AG04450 (cell line): ENCODE data around the gene CCNE1. TPM values are rescaled to one million over a fixed set of nuclear protein-coding genes. Genes with fewer than 3 reads are reported as not detected.

Experiments
- CTCF ChIA-PET: fragments of 300-600, 350-600 bp; formaldehyde crosslinking; extraction: SDS; loops from one replicate; lab custom pipeline; 2022; ENCODE audit warnings: antibody characterized with exemption, inconsistent platforms; lab: Charles Lee
- POLR2A ChIA-PET: fragments of 350-600 bp; formaldehyde crosslinking; extraction: SDS; loops from one replicate; lab custom pipeline; 2021; ENCODE audit warnings: antibody characterized with exemption, inconsistent platforms; lab: Yijun Ruan, JAX
- DNase-seq: peaks from one replicate; pipeline ENCODE4 v3.0.0-alpha.2; 2011; ENCODE audit warnings: low read depth, low spot score
- H3K27ac ChIP-seq: one replicate; pipeline ENCODE4 v1.5.1; 2012; ENCODE audit warnings: low read depth, low read length, control low read depth
- H3K27me3 ChIP-seq: one replicate; pipeline ENCODE4 v1.6.0; 2012; ENCODE audit warnings: low read length; ENCODE audit not compliant: control insufficient read depth, insufficient read depth
- H3K4me3 ChIP-seq: 2 replicates; pipeline ENCODE4 v1.5.1; 2011; ENCODE audit warnings: mild to moderate bottlenecking, low read depth, low read length, control low read depth
- H3K9me3 ChIP-seq: 2 replicates; pipeline ENCODE4 v1.5.1; 2012; ENCODE audit warnings: low read length; ENCODE audit not compliant: control insufficient read depth, insufficient read depth
- polyA plus RNA-seq: library from polyadenylated mRNA; depleted of rRNA; stranded (reverse); fragments of >200 nt; gene quantifications from 2 replicates; pipeline ENCODE4 v1.2.3, GENCODE V29; 2011
- TF ChIP-seq, protein P1 (sequence below): IDR thresholded peaks from 2 replicates; pipeline ENCODE4 v1.5.1; 2011; ENCODE audit warnings: low read depth, low read length, control low read depth, inconsistent platforms

Gene CCNE1
- polyA plus RNA-seq, 1 experiment = 4.8 TPM

DNA sequence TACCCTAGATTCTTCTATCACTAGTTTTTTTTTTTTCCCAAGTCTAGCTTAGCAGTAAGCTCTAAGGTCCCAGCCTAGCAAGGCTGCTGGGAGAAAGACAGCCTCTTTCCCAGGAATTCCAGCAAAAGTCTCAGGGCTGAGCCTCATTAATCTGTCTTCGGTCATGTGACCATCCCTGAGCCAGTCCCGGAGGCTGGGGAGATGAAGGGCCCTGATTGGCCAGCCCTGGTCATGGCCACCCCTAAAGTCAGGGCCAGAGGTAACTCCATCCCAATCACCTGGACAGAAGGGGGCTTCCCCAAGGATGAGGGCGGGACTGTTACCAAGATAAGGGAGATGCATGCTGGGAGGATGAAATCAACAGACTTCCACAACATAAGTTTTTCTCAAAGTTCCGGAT, 43.3 kb downstream of the CCNE1 start:
- no peak overlapping the region for H3K4me3 ChIP-seq
- peaks cover 3% of the 10 kb centered on the region for H3K27me3 ChIP-seq
- ChIA-PET POLR2A (no interaction called here), CTCF (interaction anchor here (1.1 kb wide), 1 partner anchor 19 kb away, joined by 5 read pairs; no protein-coding TSS in a partner anchor)
- no peaks in the 10 kb centered on the region for H3K9me3 ChIP-seq
- no peak for DNase-seq
- TF ChIP-seq, protein P1, sequence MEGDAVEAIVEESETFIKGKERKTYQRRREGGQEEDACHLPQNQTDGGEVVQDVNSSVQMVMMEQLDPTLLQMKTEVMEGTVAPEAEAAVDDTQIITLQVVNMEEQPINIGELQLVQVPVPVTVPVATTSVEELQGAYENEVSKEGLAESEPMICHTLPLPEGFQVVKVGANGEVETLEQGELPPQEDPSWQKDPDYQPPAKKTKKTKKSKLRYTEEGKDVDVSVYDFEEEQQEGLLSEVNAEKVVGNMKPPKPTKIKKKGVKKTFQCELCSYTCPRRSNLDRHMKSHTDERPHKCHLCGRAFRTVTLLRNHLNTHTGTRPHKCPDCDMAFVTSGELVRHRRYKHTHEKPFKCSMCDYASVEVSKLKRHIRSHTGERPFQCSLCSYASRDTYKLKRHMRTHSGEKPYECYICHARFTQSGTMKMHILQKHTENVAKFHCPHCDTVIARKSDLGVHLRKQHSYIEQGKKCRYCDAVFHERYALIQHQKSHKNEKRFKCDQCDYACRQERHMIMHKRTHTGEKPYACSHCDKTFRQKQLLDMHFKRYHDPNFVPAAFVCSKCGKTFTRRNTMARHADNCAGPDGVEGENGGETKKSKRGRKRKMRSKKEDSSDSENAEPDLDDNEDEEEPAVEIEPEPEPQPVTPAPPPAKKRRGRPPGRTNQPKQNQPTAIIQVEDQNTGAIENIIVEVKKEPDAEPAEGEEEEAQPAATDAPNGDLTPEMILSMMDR = no peak
- H3K27ac ChIP-seq = no peak overlapping the region

DNA sequence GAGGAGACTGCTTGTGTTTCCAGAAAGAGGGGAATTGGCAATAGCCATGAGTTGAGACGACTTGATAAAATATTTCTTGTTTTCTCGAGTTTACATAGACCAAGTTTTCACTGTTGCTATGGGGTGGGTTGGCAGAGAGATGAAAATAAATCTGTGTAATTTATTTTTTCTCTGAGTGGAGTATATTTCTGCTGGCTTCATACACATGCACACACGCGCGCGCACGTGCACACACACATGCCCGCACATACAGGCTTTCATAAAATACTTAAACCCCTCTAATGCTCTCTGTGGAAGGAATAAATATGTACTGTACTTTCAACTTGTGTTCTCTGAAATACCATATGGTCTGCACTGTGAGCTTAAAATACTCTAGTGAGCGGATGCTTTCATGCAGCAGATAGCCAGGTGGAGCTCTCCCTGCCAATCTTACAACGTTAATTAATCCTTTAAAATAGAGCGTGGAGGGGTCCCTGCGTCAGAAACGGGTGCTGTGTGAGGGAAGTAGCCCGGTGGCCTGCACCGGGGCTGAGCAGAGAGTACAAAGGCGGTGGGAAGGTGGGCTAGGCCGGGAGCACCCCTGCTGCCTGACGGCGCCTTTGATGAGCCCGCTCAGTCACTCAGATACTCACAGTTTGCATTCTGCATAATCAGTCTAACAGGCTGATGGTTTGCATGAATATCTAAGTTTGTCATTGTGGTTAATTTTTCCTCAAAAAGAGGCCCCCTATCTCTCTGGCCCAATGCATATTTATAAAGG, 44.1 kb downstream of the CCNE1 start:
- POLR2A ChIA-PET = no interaction called here
- TF ChIP-seq, protein P1 = no peak
- H3K9me3 ChIP-seq = no peaks in the 10 kb centered on the region
- no peak overlapping the region for H3K27ac ChIP-seq
- no peak overlapping the region for H3K4me3 ChIP-seq
- CTCF ChIA-PET = no interaction called here
- H3K27me3 ChIP-seq = peaks cover 3% of the 10 kb centered on the region
- no peak for DNase-seq

DNA sequence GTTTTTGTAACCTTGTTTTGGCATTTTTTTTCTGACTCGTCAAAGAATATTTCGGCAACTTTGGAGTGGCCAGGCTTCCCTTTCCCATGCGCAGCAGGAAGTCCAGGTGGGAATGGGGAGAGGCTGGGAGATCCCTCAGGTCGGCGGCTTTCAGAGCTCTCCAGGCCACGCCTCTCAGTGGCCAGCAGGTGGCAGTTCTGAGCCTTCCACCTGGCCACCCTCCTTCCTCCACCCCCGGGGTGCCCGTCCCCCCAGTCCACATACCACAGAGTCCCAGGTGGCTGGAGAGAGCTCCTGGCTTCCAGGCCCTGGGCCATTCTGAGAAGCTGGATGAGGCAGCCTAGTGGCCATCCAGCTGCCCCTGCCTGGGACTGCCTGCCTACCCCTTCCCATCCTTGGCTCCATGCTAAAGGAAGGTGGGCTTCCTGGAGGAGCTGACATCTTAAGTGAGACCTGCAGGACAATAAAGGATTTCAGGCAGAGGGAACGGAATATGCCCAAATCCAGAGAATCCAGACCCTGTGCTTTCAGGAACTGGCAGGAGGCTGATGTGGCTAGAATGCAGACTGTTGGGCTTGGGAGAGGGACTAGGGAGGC, 46.3 kb downstream of the CCNE1 start:
- CTCF ChIA-PET = interaction anchor here (1.1 to 1.5 kb wide), 3 partner anchors 29 to 792 kb away, joined by 3 to 5 read pairs (median 3); no protein-coding TSS in a partner anchor
- no peak overlapping the region for H3K4me3 ChIP-seq
- POLR2A ChIA-PET = no interaction called here
- H3K9me3 ChIP-seq = no peaks in the 10 kb centered on the region
- TF ChIP-seq, protein P1 = peak; percentile 55
- H3K27ac ChIP-seq = no peak overlapping the region
- H3K27me3 ChIP-seq = peaks cover 3% of the 10 kb centered on the region
- no peak for DNase-seq

DNA sequence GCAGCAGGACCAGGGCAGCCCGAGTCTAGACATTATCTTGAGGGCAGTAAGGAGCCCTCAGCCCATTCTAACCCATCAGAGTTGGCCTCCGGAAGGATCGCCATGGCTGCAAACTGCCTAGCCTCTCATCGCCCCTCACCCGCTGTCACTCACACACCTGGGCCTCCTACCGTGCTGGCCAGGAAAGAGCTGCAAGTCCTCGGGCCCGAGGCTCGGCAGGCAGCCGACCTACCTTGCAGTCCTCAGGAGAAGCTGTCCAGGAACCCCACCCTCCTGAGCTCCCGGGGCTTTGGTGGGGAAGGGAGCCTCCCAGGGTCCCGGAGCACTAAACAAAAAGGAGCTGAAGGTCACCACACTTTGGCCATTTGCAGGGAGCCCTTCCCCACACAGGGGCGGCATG, 46.8 kb downstream of the CCNE1 start:
- Histone ChIP-seq H3K9me3 (no peaks in the 10 kb centered on the region), H3K4me3 (no peak overlapping the region), H3K27me3 (peaks cover 3% of the 10 kb centered on the region), H3K27ac (no peak overlapping the region)
- CTCF ChIA-PET = interaction anchor here (1.1 to 1.5 kb wide), 3 partner anchors 29 to 792 kb away, joined by 3 to 5 read pairs (median 3); no protein-coding TSS in a partner anchor
- POLR2A ChIA-PET = no interaction called here
- DNase-seq = no peak
- TF ChIP-seq, protein P1 = no peak

DNA sequence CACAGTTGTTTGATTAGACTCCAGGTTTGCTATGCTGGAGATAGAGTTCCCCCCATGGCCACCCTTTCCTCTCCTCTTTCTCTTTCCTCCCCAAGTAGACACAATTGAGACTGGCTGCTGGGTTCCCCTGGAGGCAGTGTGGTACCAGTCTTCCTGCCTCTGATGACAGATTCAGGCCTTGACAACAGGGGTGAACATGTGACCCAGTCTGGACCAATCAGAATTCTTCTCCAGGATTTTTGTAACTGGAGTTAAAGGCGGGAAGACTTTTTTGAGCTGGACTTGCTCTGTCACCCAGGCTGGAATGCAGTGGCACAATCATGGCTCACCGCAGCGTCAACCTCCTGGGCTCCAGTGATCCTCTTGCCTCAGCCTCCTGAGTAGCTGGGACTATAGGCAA, 48.7 kb downstream of the CCNE1 start:
- no peak for DNase-seq
- ChIA-PET POLR2A (no interaction called here), CTCF (interaction anchor here (1.0 kb wide), 1 partner anchor 106 kb away, joined by 3 read pairs; no protein-coding TSS in a partner anchor)
- TF ChIP-seq, protein P1 = no peak
- no peak overlapping the region for H3K27ac ChIP-seq
- no peaks in the 10 kb centered on the region for H3K27me3 ChIP-seq
- H3K4me3 ChIP-seq = no peak overlapping the region
- no peaks in the 10 kb centered on the region for H3K9me3 ChIP-seq
